ENCODE measurements around the gene AGBL4. TPM values are rescaled to one million over a fixed set of nuclear protein-coding genes. Genes with fewer than 3 reads are reported as not detected.

Gene AGBL4
- total RNA-seq, 1 donor from 2014 or later, result 0.45 TPM

DNA sequence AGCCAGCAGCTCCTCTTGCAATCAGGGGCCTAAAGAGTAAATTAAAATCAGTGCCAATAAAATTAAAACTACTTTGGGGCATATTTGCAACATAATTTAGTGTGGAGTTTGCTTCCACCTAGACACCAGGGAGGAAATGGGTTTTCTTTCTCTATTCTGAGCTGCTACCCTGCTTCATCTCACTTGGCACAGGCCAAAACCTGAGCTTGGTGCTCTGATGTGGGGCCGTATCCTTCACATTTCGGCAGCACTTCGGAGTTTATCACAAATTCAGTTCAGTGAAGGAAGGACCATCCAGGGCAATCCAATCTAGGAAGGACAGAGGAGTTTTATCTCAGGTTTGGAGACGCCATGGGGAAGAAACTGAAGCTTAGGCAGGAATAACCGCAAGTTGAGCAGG, 1428.1 kb downstream of the AGBL4 start:
- DNase-seq (ENCODE audit: low read depth), result no peak

DNA sequence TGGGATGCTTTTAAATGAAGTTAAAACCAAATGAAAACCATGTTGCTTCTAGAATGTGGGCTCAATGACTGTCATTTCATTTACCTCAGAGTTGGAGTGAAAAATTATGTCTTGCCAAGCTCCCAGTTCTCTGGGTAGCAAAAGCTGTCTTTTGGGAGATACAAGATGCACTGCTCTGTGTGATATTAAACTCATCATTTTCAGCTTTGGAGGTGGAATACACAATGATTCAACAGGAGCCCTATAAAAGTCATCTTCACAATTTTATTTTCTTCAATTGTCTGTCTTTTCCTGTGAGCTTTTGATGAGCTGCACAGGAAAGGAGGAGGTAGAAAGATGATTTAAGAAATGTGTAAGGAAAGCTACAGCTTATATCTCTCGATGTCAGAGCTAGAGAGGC, 1431.4 kb downstream of the AGBL4 start:
- DNase-seq (ENCODE audit: low read depth), result no peak

DNA sequence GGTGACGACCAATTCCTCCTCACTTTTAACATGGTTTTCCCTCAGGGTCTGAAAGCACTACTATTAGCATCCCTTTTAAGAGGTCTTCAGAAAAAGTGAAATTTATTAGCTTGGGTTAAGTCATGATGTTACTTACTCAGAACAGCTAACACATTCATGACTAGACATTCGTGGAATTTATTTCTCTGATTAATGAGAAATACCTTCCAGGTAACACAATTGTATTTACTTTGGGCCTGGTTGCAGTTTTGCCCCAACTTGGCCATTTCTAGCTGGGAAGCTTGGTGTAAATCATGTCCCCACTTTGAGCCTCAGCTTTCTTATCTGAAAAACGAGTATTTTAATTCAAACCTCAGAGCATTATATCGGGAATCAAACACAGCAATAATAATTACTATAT, 1432.6 kb downstream of the AGBL4 start:
- peak; percentile 6 for DNase-seq (ENCODE audit: low read depth)

DNA sequence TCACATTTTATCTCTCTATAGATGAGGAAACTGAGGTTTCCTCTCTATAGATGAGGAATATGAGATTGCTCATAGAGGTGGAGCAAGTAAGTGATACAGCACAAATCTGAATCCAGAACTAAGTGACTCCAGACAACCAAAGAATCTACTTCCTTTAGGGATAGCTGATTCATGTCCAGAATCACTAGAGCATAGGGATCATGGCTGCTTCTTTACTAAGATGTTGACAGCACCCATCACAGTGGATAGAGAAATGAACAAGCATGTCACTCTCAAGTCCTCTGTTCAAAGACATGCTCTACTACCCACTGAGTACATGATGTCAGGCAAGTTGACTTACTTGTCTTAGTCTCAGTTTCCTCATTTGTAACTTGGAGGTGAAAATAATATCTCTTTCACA, 1435.7 kb downstream of the AGBL4 start:
- DNase-seq (ENCODE audit: low read depth), result peak; percentile 18

DNA sequence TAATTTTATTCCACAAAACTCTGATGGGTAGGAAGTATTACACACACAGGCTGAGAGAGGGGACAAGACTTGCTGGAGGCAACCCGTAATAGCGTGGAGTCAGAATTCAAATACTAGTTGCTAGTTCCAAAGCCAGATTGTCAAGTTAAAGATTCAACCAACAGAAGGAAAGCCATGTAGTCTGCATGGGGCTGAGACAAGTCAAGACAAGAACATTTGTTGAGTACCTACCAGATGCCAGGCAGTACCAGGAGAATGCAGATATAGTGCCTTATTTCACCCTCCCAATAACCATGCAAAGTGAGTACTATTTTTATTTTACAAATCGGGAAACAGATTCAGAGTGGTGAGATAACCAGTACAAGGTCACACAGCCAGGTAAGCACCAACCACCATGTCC, 1441.3 kb downstream of the AGBL4 start:
- DNase-seq (ENCODE audit: low read depth), result no peak

DNA sequence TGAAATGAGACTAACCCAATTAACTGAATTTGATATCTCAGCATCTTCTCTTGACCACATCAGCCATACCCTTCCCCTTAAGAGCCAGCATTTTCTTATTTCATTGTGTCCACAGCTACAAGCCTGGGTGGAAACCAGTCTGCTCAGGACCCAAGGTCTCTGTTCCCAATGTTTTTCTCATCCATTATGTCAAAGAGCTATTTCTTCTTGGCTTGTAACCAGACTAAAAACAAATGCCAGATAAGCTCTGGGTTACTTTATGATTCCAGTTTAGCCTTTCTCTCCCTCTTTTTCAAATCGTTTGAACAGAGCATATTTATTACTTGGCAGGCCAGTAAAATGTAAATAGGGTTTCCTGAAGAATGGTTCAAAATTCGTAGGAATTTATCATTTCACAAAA, 1442.5 kb downstream of the AGBL4 start:
- DNase-seq (ENCODE audit: low read depth), result no peak

DNA sequence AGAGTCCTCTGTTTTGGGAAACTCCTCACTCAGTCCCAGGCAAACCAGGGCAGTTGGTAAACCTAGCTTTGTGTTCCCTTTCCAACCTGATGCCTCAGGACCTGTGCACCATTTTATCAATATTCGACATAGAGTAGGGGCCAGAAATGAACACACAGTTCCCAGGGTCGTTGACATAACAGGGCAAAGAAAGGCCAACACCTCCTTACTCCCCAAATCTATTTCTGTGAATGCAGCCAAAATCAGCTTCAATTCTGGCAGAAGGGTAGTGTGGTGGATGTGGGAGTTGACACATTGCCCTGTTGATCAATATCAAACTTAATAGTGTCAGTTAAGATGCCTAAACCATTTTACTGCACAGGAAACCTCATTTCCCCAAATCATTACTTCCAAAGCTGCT, 1447.2 kb downstream of the AGBL4 start:
- DNase-seq (ENCODE audit: low read depth), result no peak

DNA sequence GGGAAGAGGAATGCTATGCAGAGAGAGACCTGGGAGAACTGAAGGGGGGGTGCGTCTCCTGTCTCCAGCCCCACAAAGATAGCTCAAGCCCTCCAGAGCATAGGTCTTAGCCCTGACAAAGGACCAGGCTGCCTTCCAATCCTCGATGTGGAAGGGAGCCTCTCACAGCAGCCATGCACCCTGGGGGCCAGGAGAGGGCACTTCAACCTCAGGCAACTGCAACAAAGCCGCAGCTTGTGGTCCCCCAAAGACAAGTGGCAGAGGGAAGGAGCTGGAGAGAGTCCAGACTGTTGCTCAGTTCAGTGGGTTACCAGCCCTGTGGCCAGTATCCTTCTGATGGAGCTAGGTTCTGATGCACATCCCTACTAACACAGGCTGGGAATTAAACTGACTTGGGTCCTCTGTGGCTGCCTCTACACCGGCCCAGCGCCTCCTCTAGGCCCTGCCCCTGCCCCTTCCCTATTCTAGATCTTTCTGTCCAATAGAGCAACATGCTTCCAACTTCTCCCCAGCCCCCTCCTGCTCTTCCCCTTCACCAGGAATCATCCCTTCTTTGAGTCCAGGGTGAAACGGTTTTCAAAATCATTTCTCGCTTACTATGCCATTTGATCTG, 1451.0 kb downstream of the AGBL4 start:
- DNase-seq (ENCODE audit: low read depth), result peak; percentile 48

DNA sequence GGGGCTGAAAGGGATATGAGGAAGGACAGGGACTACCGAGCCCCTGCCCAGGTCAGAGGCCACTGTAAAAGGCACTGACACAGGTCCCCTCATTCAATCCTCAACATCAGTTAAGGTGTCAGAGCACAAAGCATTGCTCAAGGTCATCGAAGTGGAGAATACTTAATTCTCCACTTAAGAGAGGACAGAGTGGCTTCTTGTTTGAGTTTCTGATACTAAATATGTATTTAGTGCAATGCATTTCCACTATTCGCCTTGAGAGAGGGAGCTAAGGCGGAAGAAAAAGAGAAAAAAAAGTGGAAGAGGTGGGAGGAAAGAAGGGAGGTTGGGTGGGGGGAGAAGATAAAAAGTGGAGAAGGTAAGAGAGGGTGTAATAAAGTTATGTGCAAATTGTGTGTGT, 1451.6 kb downstream of the AGBL4 start:
- no peak for DNase-seq (ENCODE audit: low read depth)

DNA sequence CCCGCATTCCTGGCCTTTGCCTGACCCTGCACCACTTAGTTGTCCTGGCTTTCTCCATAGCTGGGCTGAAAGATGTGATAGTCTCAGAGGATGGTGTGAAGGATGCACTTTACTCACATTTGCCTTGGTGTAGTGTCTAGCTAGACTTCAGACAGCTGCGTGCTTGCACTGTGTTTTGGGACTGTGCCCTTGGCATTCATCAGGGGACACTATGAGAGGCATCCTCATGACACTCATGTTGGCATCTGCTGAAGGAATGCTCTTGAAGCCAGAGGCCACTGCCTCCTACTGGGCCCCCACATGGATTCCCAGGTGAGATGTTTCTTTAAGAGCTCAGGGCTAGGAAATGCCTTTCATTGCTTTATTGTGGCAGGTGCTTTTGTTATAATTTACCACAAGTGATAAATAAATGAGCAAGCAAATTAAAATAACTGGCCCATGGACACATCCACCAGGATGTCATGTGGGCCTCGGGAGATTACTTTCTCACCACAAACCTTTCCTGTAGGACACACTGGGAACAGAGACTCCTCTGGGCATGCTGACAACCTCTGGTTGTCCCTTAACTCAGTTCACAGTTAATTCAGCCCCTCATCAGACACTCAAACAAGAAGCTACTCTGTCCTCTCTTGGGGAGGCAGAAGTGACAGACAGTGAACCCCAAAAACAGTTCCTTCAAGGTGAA, 1452.3 kb downstream of the AGBL4 start:
- DNase-seq (ENCODE audit: low read depth), result no peak

DNA sequence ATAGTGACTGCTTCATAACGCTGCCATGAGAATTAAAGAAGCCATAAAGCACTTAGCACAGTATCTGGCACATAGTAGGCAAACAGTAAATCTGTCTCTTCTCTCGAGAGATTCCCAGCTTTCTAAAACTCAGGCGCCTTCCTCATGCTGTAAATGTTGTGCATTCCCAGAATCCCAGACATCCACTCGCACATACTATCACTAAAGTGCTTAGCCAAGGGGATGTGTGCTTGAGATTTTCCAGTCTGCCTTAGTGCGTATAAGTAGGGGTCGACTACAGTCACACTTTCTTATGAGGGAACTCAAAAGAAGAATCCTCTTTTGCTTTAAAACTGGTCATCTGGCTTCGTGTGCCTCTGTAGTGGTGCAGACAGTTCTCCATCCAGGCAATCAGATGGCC, 1453.2 kb downstream of the AGBL4 start:
- no peak for DNase-seq (ENCODE audit: low read depth)

DNA sequence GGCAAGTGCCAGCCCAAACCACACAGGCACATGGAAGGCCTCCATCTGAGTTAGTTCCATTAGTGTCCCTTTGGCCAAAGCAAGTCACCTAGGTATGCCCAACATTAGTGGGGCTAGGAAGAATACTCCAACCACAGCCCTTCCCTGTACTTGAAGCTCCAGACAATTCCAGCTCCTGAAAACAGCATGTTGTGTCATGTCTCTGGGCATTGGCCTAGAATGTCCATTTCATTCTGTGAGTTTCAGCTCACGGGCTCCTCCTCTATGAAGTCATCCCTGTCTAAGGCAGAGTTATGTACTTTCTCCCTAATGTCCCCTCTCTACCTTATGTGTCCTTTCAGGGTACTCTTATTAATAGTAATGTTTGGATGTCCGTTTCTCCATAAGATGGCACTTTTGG, 1455.3 kb downstream of the AGBL4 start:
- no peak for DNase-seq (ENCODE audit: low read depth)

DNA sequence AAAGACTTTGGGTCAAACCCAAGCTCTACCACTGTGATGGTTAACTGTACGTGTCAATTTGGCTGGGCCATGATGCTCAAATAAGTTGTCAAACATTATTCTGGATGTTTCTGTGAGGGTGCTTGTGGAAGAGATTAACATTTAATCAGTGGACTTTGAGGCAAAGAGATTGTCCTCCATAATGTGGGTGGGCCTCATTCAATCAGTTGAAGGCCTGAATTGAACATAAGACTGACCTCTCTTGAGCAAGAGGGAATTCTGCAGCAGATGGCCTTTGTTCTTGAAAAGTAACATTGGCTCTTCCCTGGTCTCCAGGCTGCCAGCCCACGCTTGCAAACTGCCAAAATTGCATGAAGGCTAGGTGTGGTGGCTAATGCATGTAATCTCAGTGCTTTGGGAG, 1457.3 kb downstream of the AGBL4 start:
- no peak for DNase-seq (ENCODE audit: low read depth)

DNA sequence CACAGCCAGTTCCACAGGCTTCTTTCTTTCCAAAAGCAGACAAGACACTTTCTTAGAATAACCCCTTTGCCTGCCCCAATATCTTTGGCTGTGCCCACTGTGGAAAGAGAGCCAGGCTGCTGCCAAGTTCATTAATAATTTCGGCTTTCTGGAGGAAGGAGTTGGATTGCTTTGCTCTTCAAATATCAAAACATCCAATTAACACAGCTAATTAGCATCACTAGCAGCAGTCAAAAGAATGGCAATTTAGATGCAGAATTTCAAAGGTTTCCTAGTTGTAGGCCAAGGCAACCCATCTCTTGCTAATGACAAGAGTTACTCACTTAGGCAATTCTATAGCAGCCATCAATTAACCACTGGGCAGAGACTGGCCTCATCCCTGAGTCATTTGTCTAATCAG, 1460.7 kb downstream of the AGBL4 start:
- DNase-seq (ENCODE audit: low read depth), result no peak

DNA sequence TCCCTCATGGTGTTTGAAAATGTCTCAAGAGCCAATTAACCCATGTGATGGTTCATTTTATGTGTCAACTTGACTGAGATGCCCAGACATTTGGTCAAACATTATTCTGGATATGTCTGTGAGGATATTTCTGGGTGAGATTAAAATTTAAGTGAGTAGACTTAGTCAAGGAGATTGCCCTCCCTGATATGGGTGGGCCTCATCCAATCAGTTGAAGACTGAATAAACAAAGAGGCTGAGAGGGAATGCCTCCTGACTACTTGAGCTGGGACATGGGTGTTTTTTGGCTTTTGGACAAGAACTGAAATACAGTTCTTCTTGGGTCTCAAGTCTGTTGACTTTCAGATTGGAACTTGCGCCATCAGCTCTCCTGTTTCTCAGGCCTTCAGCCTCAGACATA, 1462.3 kb downstream of the AGBL4 start:
- DNase-seq (ENCODE audit: low read depth), result no peak

DNA sequence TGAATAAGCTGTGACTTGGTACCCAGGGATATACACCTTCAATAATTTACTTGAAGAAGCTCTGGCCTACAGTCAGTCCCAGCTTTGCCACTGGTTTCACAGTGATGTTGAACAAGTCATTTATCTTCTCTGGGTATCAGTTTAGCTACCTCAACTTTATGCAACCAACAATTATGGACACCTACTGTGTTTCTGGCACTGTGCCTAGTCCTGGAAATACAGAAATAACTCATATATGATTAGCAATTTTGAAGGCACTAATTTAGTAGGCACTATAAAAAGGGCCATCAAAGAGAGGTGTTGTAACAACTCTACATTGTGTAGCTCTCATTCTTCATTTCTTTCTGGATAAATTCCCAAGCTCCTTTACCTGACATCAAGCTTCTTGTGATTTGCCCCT, 1463.2 kb downstream of the AGBL4 start:
- no peak for DNase-seq (ENCODE audit: low read depth)

DNA sequence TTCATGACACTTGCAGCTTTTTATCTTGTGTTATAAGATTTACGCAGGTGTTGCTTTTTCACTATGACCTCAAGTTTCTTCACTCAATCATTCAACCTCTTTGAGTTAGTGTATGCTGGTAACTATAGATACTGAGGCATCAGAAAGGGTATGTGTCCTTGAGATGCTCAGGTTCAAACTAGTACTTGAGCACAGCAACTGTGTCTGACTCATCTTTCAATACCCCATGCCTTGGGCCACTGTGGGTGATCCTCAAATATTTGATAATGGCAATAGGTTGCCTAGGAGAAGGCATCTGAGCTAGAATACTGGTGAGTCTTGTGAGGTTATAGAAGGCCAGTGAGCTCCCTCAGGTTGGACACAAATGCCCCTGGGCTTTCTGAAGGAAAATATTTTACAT, 1463.6 kb downstream of the AGBL4 start:
- DNase-seq (ENCODE audit: low read depth), result no peak

DNA sequence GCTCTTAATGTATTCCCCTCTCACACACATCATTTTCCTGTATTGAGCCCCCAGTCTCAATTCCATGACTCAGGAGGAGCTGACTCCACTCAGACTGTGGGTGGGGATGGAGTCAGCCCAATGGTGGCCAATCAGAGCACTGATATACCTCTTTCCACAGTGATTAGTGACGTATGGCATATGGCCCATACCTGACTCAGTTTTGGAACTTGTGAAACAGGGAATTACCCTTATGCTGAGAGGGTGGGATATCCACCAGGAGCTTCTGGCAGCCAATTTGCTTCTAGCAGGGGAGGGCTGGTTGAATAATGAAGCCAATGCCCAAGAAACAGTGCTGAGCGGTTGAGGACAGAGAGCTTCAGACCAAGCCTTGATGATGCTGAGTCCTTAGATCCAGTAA, 1465.4 kb downstream of the AGBL4 start:
- DNase-seq (ENCODE audit: low read depth), result no peak

DNA sequence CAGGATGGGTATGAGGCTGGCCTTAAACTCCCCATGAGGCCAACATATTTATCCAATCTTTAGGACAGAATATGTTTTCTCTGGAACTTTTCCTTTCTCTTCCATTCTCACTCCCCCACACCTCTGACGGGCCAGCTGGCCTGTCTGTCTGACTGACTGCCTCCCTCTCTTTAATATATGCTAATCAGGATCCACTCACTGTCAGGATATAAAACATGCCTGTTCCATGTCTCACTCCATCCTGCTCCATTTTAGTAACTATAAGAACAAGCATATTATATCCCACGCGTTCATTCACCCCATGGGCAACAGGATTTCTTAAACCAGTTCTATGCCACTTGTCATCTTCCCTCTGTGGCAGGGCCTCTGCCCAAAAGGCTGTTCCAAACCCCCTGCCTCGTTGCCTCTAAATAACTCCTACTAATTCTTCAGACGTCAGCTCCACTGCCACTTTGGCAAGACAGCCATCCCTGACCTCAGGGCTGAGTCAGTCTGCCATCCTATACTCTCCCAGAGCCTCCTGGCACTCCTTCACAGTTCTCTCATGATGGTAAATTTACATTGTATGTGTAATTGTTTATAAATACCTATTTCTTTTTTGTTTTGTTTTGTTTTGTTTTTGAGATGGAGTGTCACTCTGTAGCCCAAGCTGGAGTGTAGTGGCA, 1467.4 kb downstream of the AGBL4 start:
- no peak for DNase-seq (ENCODE audit: low read depth)

DNA sequence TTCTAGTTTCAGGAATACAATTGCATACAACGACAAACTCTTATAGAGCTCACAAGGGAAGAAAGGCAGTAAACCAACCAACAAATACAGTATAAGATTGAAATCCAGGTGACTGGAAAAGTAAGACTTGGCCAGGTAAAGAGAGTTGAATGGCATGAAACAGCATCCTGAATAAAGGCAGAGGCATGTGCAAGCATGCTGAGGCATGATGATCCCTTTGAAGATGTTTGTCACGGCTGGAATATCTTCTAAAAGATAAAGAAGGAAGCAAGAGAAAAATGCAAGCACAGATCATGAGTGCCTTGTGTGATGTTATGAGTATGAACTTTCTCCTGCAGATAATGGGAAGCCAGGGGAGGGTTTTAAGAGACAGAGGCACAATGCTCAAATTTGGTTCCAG, 1468.5 kb downstream of the AGBL4 start:
- no peak for DNase-seq (ENCODE audit: low read depth)

DNA sequence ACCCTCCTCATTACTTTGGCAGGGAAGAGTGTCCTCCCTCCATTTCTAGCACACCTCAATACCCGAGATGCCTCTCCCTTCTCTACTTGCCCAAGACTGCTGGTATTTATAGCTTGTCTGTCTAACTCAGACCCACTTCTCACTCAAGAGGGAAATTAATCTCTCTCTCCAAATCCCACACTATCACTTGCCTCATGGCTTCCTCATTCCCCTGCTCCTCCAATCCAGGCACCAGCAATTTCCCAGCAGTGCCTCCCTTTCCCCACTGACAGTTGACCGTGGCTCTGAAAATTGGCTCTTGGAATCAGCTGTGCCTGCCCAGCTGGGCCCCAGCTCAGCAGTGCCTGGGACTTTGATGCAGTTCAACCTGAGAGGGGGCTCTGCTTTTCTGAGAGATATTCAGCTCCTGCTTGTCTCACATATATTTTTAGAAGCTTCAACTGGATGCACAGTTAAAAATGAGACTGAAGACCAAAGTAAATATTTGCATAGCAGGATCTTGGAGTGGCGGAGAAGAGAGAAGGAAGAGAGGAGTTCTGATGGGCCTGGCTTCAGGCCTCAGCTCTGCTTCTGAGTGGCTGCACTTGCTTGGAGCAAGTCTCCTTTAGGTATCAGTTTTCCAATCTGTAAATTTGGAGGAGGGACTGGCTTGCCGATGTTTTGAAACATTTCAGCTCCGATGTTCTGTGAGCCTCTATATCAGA, 1470.7 kb downstream of the AGBL4 start:
- DNase-seq (ENCODE audit: low read depth), result no peak

DNA sequence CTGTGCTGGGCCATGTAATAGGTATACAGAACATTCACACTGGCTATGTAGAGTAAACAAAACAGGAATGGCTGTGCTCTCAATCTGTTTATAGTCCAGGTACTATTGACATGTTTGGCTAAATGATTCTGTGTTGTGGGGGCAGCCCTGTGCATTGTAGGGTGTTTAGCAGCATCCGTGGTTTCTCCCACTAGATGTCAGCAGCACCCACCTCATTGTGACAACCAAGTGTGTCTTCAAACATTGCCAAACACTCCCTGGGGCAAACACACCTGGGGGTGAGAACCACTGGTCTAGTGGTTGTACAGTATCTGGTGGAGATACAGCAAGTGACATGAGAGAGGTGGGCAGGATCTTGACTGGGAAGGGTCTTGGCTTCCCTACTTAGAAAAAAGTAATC, 1471.3 kb downstream of the AGBL4 start:
- DNase-seq (ENCODE audit: low read depth), result peak; percentile 15

DNA sequence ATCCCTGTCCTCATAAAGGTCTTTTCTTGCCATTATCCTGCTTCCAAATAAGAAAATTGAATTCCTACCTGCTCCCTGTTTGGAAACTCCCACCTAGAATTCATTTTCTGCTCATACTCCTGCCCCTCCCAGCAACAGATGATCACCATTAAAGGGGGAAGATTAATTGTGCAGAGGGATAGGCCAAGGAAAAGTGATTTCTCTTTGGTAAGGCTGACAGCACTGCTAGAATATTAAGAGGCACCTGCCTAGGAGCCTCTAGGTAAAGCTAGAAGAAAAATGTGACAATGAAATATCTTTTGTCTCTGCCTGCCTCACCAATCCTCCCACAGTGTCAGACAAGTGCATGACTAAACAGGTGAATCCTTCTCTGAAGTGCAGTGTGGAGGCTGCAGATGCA, 1474.8 kb downstream of the AGBL4 start:
- DNase-seq (ENCODE audit: low read depth), result no peak
